Adrenal gland (tissue), 12 donors: ENCODE measurements around the gene C10orf95. TPM values are rescaled to one million over a fixed set of nuclear protein-coding genes. Genes with fewer than 3 reads are reported as not detected.
A peak's percentile ranks its signal among the peaks of the same experiment; 100 is the strongest.

ENCODE experiments used
- DNase-seq, 7 donors: peaks; one replicate each; pipeline ENCODE4 v3.0.0-alpha.2; 2019 to 2020
- H3K27ac ChIP-seq, 5 donors: fragments of 200-600 bp; sonication (generic) in 4 of 5; 1 replicate in 3 of 5; 2 replicates in 2 of 5; pipeline versions ENCODE4 v1.5.1 to v1.8.0; 2016 to 2020; ENCODE audit warnings: mild to moderate bottlenecking in 1 of 5
- H3K27me3 ChIP-seq: fragments of 200-600 bp; 2 replicates; pipeline ENCODE4 v1.8.0; 2021
- H3K36me3 ChIP-seq, 2 donors: fragments of 200-600 bp; replicated peaks in 1 of 2; 1 replicate in 1 of 2; 2 replicates in 1 of 2; pipeline versions ENCODE4 v1.5.1 to v1.8.0; 2018 to 2022
- H3K4me1 ChIP-seq, 2 donors: fragments of 200-600 bp; replicated peaks in 1 of 2; 1 replicate in 1 of 2; 2 replicates in 1 of 2; pipeline versions ENCODE4 v1.5.1 to v1.8.0; 2018 to 2021
- H3K4me3 ChIP-seq, 4 donors: fragments of 200-600 bp; sonication (generic) in 3 of 4; one replicate each; pipeline ENCODE4 v1.5.1; 2016 to 2018
- H3K9me3 ChIP-seq, 3 donors: fragments of 200-600 bp; sonication (generic) in 1 of 3; replicated peaks in 1 of 3; 1 replicate in 2 of 3; 2 replicates in 1 of 3; pipeline versions ENCODE4 v1.5.1 to v1.8.0; 2016 to 2021
- CTCF ChIP-seq, 6 experiments: fragments of 450-650 bp in 4 of 6; fragments of 200-600 bp in 2 of 6; sonication (generic) in 1 of 6; IDR thresholded peaks; 1 replicate in 5 of 6; 2 replicates in 1 of 6; pipeline versions ENCODE4 v1.5.1 to v1.8.0; 2016 to 2021; ENCODE audit warnings: antibody characterized with exemption in 6 of 6, mild to moderate bottlenecking in 2 of 6, moderate library complexity in 1 of 6
- POLR2A ChIP-seq, 2 donors: fragments of 450-650 bp; IDR thresholded peaks; one replicate each; pipeline ENCODE4 v1.6.1; 2017; ENCODE audit warnings: antibody characterized with exemption in 2 of 2, mild to moderate bottlenecking in 2 of 2, moderate library complexity in 1 of 2
- WGBS, 4 donors: extraction: QIAGEN DNeasy Blood & Tissue Kit in 2 of 4; methylation state at CpG; one replicate each; pipeline versions ENCODE4 v1.1.5 to v1.1.7; 2013 to 2017; 5-methylcytosine and 5-hydroxymethylcytosine counted together
- intact Hi-C, 2 donors: fragments of 100-400 bp; cut with DNase I; formaldehyde crosslinking; loops; one replicate each; pipeline versions ENCODE4 v1.14.1 to v1.15.0; 2022 to 2023
- polyA plus RNA-seq, 3 donors: library from polyadenylated mRNA; stranded (reverse); fragments of 200-250 nt in 2 of 3; fragments of 350-450 nt in 1 of 3; fragmentation: Illumina TruSeq in 1 of 3; extraction: RNeasy Lipid Tissue Mini Kit (QIAGEN cat#74804) in 1 of 3; gene quantifications; one replicate each; pipeline ENCODE4 v1.2.3, GENCODE V29; 2013 to 2014
- total RNA-seq, 9 donors: library from RNA; depleted of rRNA in 4 of 9; stranded (reverse); fragments of >200 nt in 4 of 9; fragments of 120-200 nt in 1 of 9; fragmentation: NEBNext Ultra II Directional in 1 of 9; extraction: Animal tissue kit (Norgen Biotek cat#: 25700) in 1 of 9; gene quantifications; one replicate each; pipeline versions ENCODE4 v1.1.0 to v1.2.4, GENCODE V29; 2013 to 2023
- donor health status: healthy with polysubstance abuse.
- donor health status: Bipolar disorder and iron deficiency.
- donor health status: DM: yes; HTN: yes; CAD: no.
- donor health status: DM: no; HTN: no; CAD: no.
- donor health status: DM: no; HTN: no; CAD: no.
- donor health status: DM: yes; HTN: yes; CAD: no.

C10orf95 gene
- total and polyA plus RNA-seq, 12 donors, result 0.14 to 0.28 (median 0.24) TPM; not detected in 7

GRCh38 chr10:102453502-102453901, 2.2 kb upstream of the C10orf95 start:
- no peaks in the 10 kb centered on the region for H3K27me3 ChIP-seq
- TF ChIP-seq POLR2A (IDR thresholded peaks at IDR 0.05) (no peak), CTCF (IDR thresholded peaks at IDR 0.05) (no peak)
- DNase-seq, result no peak
- peaks cover 4 to 29% of the 10 kb centered on the region in 2 donors for H3K4me1 ChIP-seq
- H3K36me3 ChIP-seq, result no peaks in the 10 kb centered on the region
- H3K4me3 ChIP-seq, result no peak overlapping the region
- 76 to 87% (median 81%) methylated on average over 4 to 5 of the region's 5 CpGs for WGBS, 4 donors
- H3K9me3 ChIP-seq, result no peaks in the 10 kb centered on the region
- H3K27ac ChIP-seq, result peak overlapping the region; percentile 33 to 83 (median 49)
- intact Hi-C loops, result no loop called here

GRCh38 chr10:102452672-102453340, 1.5 kb upstream of the C10orf95 start:
- intact Hi-C loops, result no loop called here
- peak; percentile 39 to 77 (median 71) for DNase-seq
- WGBS, 4 donors, result 20 to 36% (median 31%) methylated on average over 2 to 3 of the region's 3 CpGs
- Histone ChIP-seq H3K27me3 (no peaks in the 10 kb centered on the region), H3K9me3 (no peaks in the 10 kb centered on the region), H3K4me3 (no peak overlapping the region), H3K4me1 (peaks cover 4 to 29% of the 10 kb centered on the region in 2 donors), H3K27ac (peak overlapping the region; percentile 33 to 83 (median 49)), H3K36me3 (no peaks in the 10 kb centered on the region)
- no peak for TF ChIP-seq POLR2A (IDR thresholded peaks at IDR 0.05)

GRCh38 chr10:102450374-102451104, 804 bp downstream of the C10orf95 start:
- H3K4me1 ChIP-seq, result peaks cover 4 to 29% of the 10 kb centered on the region in 2 donors
- H3K36me3 ChIP-seq, result no peaks in the 10 kb centered on the region
- no peaks in the 10 kb centered on the region for H3K9me3 ChIP-seq
- WGBS, 4 donors, result 0 to 1% (median 0%) methylated on average over 2 to 104 of the region's 104 CpGs
- no peaks in the 10 kb centered on the region for H3K27me3 ChIP-seq
- intact Hi-C loops, result no loop called here
- TF ChIP-seq POLR2A (IDR thresholded peaks at IDR 0.05) (peak; percentile 41 to 76), CTCF (IDR thresholded peaks at IDR 0.05) (no peak)
- peak overlapping the region; percentile 46 to 96 (median 76) for H3K4me3 ChIP-seq
- peak overlapping the region; percentile 30 to 96 (median 83) for H3K27ac ChIP-seq
- peak; percentile 75 to 89 (median 82) for DNase-seq

GRCh38 chr10:102450124-102450373, 1.3 kb downstream of the C10orf95 start:
- Histone ChIP-seq H3K36me3 (no peaks in the 10 kb centered on the region), H3K27ac (peak overlapping the region in 4 of 5 donors; percentile 80 to 96 (median 85)), H3K27me3 (no peaks in the 10 kb centered on the region), H3K9me3 (no peaks in the 10 kb centered on the region), H3K4me1 (peaks cover 4 to 29% of the 10 kb centered on the region in 2 donors), H3K4me3 (peak overlapping the region; percentile 46 to 96 (median 76))
- no peak for DNase-seq
- WGBS, 4 donors, result 0 to 1% (median 0%) methylated on average over 5 to 11 of the region's 11 CpGs
- intact Hi-C loops, result no loop called here
- TF ChIP-seq CTCF (IDR thresholded peaks at IDR 0.05) (no peak), POLR2A (IDR thresholded peaks at IDR 0.05) (no peak)
